ENCODE results near the gene UGT1A1. TPM values are rescaled to one million over a fixed set of nuclear protein-coding genes. Genes with fewer than 3 reads are reported as not detected.

Gene UGT1A1
- total and polyA plus RNA-seq, 2 of the 13 experiments (the other 11 are each of a cell fraction or from before 2014, with no cell fraction given), result 0.69 to 0.75 TPM

DNA sequence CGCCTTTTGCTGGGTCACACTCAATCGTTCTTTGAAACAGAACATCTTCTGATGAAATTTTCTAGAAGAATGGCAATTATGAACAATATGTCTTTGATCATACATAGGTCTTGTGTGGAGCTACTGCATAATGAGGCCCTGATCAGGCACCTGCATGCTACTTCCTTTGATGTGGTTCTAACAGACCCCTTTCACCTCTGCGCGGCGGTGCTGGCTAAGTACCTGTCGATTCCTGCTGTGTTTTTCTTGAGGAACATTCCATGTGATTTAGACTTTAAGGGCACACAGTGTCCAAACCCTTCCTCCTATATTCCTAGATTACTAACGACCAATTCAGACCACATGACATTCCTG lies 46.8 kb upstream of the UGT1A1 start:
- no TSS peak for BruUV-seq (replicated peaks)
- 81% methylated on average over 7 of the region's 7 CpGs for WGBS (ENCODE audit: low lambda C conversion rate)
- Histone ChIP-seq H4K20me1 (ENCODE audit: insufficient read depth, low read length) (no peaks in the 10 kb centered on the region), H3K9me3 (ENCODE audit: low read length) (no peaks in the 10 kb centered on the region), H3K4me2 (ENCODE audit: low read depth, low read length) (no peak overlapping the region), H3K27ac (ENCODE audit: extremely low read length, insufficient read depth, low read length) (no peak overlapping the region), H3K9ac (ENCODE audit: insufficient read depth, low read depth, low read length) (no peak overlapping the region), H3K36me3 (replicated peaks in 1 of 2; ENCODE audit: control insufficient read depth in 1 of 2, insufficient read depth in 2 of 2, low read length in 2 of 2) (no peaks in the 10 kb centered on the region), H2AFZ (ENCODE audit: low read length) (no peak overlapping the region), H3K27me3 (ENCODE audit: control insufficient read depth in 1 of 2, insufficient read depth in 2 of 2, low read length in 2 of 2) (no peaks in the 10 kb centered on the region; a peak in 1 of 5 replicates), H3K4me3 (replicated peaks in 1 of 3; ENCODE audit: insufficient read depth in 1 of 3, low read depth in 2 of 3, low read length in 3 of 3) (no peak overlapping the region), H3K4me1 (ENCODE audit: insufficient read depth, low read length) (no peaks in the 10 kb centered on the region), H3K79me2 (ENCODE audit: insufficient read depth, low read length) (no peaks in the 10 kb centered on the region)
- FAIRE-seq, result no peak
- CTCF ChIA-PET (ENCODE audit: low intra/inter-chr PET ratio, low total read pairs), result no interaction called here
- POLR2A ChIA-PET, result no interaction called here
- no peak for DNase-seq (ENCODE audit: low spot score)
- in situ Hi-C loops (cut with HindIII; ENCODE audit: extremely low pct_ligation_motif_present, low pct_unique_long_range_greater_than_20kb) (no loop called here), intact Hi-C loops (cut with micrococcal nuclease; ENCODE audit: unreplicated experiment) (loop anchor here (5.0 kb wide), 3 partner anchors 131 to 311 kb away; no protein-coding TSS in a partner anchor)
- ATAC-seq, result no peak
- TF ChIP-seq, protein P1, sequence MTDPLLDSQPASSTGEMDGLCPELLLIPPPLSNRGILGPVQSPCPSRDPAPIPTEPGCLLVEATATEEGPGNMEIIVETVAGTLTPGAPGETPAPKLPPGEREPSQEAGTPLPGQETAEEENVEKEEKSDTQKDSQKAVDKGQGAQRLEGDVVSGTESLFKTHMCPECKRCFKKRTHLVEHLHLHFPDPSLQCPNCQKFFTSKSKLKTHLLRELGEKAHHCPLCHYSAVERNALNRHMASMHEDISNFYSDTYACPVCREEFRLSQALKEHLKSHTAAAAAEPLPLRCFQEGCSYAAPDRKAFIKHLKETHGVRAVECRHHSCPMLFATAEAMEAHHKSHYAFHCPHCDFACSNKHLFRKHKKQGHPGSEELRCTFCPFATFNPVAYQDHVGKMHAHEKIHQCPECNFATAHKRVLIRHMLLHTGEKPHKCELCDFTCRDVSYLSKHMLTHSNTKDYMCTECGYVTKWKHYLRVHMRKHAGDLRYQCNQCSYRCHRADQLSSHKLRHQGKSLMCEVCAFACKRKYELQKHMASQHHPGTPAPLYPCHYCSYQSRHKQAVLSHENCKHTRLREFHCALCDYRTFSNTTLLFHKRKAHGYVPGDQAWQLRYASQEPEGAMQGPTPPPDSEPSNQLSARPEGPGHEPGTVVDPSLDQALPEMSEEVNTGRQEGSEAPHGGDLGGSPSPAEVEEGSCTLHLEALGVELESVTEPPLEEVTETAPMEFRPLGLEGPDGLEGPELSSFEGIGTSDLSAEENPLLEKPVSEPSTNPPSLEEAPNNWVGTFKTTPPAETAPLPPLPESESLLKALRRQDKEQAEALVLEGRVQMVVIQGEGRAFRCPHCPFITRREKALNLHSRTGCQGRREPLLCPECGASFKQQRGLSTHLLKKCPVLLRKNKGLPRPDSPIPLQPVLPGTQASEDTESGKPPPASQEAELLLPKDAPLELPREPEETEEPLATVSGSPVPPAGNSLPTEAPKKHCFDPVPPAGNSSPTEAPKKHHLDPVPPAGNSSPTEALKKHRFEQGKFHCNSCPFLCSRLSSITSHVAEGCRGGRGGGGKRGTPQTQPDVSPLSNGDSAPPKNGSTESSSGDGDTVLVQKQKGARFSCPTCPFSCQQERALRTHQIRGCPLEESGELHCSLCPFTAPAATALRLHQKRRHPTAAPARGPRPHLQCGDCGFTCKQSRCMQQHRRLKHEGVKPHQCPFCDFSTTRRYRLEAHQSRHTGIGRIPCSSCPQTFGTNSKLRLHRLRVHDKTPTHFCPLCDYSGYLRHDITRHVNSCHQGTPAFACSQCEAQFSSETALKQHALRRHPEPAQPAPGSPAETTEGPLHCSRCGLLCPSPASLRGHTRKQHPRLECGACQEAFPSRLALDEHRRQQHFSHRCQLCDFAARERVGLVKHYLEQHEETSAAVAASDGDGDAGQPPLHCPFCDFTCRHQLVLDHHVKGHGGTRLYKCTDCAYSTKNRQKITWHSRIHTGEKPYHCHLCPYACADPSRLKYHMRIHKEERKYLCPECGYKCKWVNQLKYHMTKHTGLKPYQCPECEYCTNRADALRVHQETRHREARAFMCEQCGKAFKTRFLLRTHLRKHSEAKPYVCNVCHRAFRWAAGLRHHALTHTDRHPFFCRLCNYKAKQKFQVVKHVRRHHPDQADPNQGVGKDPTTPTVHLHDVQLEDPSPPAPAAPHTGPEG (CRISPR knock-in tag; IDR thresholded peaks at IDR 0.05), result no peak
- TF ChIP-seq MED1 (CRISPR knock-in tag; IDR thresholded peaks at IDR 0.05) (no peak), SETDB1 (CRISPR knock-in tag; IDR thresholded peaks at IDR 0.05; ENCODE audit: borderline replicate concordance) (no peak), PHF21A (CRISPR knock-in tag; IDR thresholded peaks at IDR 0.05) (no peak), ZNF251 (CRISPR knock-in tag; IDR thresholded peaks at IDR 0.05) (no peak), ZZZ3 (CRISPR knock-in tag; IDR thresholded peaks at IDR 0.05; ENCODE audit: borderline replicate concordance) (no peak), CENPT (CRISPR knock-in tag; IDR thresholded peaks at IDR 0.05; ENCODE audit: low read depth) (no peak), ZNF468 (CRISPR knock-in tag; IDR thresholded peaks at IDR 0.05) (no peak), KDM5B (CRISPR knock-in tag; IDR thresholded peaks at IDR 0.05; ENCODE audit: borderline replicate concordance) (no peak)
- TF ChIP-seq, protein P2, sequence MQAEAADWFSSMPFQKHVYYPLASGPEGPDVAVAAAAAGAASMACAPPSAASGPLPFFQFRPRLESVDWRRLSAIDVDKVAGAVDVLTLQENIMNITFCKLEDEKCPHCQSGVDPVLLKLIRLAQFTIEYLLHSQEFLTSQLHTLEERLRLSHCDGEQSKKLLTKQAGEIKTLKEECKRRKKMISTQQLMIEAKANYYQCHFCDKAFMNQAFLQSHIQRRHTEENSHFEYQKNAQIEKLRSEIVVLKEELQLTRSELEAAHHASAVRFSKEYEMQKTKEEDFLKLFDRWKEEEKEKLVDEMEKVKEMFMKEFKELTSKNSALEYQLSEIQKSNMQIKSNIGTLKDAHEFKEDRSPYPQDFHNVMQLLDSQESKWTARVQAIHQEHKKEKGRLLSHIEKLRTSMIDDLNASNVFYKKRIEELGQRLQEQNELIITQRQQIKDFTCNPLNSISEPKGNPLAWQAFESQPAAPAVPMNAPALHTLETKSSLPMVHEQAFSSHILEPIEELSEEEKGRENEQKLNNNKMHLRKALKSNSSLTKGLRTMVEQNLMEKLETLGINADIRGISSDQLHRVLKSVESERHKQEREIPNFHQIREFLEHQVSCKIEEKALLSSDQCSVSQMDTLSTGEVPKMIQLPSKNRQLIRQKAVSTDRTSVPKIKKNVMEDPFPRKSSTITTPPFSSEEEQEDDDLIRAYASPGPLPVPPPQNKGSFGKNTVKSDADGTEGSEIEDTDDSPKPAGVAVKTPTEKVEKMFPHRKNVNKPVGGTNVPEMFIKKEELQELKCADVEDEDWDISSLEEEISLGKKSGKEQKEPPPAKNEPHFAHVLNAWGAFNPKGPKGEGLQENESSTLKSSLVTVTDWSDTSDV (CRISPR knock-in tag; IDR thresholded peaks at IDR 0.05), result no peak
- TF ChIP-seq, protein P3, sequence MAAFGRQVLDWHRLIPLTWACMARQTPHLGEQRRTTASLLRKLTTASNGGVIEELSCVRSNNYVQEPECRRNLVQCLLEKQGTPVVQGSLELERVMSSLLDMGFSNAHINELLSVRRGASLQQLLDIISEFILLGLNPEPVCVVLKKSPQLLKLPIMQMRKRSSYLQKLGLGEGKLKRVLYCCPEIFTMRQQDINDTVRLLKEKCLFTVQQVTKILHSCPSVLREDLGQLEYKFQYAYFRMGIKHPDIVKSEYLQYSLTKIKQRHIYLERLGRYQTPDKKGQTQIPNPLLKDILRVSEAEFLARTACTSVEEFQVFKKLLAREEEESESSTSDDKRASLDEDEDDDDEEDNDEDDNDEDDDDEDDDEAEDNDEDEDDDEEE (CRISPR knock-in tag; IDR thresholded peaks at IDR 0.05), result no peak
- TF ChIP-seq, protein P4, sequence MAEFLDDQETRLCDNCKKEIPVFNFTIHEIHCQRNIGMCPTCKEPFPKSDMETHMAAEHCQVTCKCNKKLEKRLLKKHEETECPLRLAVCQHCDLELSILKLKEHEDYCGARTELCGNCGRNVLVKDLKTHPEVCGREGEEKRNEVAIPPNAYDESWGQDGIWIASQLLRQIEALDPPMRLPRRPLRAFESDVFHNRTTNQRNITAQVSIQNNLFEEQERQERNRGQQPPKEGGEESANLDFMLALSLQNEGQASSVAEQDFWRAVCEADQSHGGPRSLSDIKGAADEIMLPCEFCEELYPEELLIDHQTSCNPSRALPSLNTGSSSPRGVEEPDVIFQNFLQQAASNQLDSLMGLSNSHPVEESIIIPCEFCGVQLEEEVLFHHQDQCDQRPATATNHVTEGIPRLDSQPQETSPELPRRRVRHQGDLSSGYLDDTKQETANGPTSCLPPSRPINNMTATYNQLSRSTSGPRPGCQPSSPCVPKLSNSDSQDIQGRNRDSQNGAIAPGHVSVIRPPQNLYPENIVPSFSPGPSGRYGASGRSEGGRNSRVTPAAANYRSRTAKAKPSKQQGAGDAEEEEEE (CRISPR knock-in tag; IDR thresholded peaks at IDR 0.05; ENCODE audit: borderline replicate concordance), result no peak
- TF ChIP-seq, protein P5, sequence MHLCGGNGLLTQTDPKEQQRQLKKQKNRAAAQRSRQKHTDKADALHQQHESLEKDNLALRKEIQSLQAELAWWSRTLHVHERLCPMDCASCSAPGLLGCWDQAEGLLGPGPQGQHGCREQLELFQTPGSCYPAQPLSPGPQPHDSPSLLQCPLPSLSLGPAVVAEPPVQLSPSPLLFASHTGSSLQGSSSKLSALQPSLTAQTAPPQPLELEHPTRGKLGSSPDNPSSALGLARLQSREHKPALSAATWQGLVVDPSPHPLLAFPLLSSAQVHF (CRISPR knock-in tag; IDR thresholded peaks at IDR 0.05), result no peak
